NCI-H524 treated with DMSO at 0.1 percent for 48 hours (cell line): ENCODE data around the gene ZNF407.
"Not testable (repeated sequence)": the region's sequence is repeated elsewhere in the genome, so short reads cannot be mapped to it uniquely, and the experiment has no call there.

Source experiments
- DNase-seq: peaks from one replicate; lab custom pipeline; 2025; lab: John Stamatoyannopoulos, UW

Gene ZNF407

GRCh38 chr18:75101916-75102315 lies 504.2 kb downstream of the ZNF407 start:
- no peak for DNase-seq

DNA sequence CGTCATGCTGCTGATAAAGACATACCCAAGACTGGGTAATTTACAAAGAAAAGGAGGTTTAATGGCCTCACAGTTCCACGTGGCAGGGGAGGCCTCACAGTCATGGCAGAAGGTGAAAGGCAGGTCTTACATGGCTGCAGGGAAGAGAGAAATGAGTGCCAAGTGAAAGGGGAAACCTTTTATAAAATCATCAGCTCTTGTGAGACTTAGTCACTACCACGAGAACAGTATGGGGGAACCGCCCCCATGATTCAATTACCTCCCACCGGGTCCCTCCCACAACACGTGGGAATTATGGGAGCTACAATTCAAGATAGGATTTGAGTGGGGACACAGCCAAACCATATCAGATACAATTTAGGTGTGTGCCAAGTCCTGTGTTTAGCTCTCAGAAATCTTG lies 506.4 kb downstream of the ZNF407 start:
- DNase-seq = not testable (repeated sequence)

DNA sequence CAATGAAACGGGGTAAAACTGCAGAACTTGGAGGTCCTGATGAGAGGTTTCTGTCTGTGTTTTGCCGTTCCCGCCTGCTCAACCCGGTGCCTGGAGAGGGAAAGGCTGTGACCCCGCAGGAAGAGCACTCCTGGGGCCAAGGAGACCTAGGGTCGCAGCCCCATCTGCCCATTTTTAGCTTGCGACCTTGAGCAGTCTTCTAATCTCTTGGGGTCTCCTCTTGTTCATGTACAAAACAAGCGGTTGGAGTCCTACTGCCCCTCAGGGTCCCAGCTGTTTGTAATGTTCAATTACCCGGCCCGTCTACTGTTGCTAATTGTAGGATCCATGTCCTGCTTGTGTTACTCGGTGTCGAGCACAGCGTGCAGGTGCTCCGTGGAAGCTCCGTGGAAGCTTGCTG lies 506.8 kb downstream of the ZNF407 start:
- DNase-seq = no peak

DNA sequence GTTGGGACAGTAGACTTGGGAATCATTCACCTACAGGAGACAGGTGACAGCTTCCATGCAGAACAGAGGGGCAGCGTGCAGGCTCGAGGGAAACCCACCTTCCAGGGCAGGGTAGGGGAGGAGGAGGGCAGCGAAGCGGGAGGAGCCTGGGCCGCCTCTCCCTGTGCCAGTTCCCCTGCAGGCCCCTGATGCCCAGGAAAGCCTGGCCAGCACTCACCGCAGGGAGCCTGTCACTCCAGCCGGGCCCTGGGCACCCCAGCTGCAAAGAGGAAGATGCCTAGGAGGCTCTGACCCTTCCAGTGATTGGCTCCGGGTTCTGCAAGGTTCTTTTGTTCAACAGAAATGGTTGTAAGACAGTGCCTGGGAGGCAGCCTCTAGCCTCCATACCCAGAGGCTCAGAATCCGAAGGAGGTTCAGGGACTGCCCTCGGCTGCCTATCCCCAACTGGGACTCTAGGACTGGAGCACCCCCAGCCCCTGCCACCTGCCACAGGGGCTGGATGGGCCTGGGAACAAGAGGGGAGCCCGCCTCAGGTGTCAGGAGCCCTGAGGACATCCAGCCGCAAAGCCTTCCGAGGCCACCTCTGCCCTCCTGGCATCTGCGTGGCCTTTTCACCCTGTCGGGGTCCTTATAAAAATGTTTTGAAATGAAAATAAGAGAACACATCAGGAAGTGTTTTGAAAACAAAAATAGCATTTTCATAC lies 508.0 kb downstream of the ZNF407 start:
- no peak for DNase-seq

GRCh38 chr18:75106746-75107145 lies 509.1 kb downstream of the ZNF407 start:
- no peak for DNase-seq

DNA sequence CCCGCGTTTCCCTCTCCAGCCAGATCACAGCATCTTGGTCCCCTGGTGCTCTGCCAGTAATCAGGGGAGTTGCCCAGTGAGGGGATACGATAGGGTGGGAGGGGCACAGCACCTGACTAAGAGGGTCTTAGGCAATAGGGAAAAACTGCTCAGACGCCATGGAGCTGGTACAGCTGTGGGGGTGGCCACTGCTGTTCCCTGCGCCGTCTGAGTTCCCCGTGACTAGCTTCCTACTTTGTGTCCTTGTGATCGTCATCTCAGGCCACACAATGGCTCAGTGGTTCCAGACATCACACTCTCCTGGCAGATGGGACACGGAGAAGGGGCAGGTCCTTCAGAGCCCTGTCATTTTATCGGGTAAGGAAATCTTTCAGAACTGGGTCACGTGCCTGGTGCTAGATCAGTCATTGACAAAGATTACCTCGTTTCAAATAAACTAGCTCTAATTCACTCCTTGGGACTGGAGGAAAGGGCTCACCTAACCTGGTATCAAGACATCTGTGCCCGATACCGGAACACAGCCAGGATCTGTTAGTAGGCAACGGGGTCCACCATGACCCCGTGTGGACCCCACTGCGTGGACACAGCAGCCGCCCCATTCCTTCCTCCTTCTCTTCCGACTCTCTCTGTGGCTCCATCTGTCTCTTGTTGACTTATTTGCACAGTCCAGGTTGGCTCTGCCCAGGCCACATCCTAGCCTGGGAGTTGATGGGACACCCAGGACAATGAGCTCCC lies 509.7 kb downstream of the ZNF407 start:
- DNase-seq = no peak

DNA sequence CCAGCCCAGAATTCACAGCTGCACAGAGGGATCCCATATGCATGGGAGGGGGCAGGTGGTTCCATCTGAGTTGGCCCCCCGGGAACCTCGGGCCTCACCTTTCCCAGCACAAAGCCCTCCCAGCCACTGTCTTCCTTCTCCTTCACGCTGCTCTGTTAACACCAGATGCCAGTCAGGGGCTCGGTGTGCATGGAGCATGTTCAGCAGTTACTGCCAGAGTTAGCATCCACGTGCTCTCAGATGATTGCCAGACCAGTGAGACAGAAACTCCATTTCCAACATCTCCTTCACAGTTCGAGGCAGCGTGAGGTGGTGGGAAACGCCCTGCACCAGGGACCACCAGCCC lies 510.2 kb downstream of the ZNF407 start:
- DNase-seq = no peak

- DNase-seq = no peak
These were observed 511.1 kb downstream of the ZNF407 start for GRCh38 chr18:75108579-75109318.

GRCh38 chr18:75109319-75109691 lies 511.6 kb downstream of the ZNF407 start:
- no peak for DNase-seq

GRCh38 chr18:75109819-75110218 lies 512.1 kb downstream of the ZNF407 start:
- no peak for DNase-seq

- no peak for DNase-seq
These were observed 512.6 kb downstream of the ZNF407 start for GRCh38 chr18:75110311-75110710.

- no peak for DNase-seq
These were observed 513.3 kb downstream of the ZNF407 start for GRCh38 chr18:75110846-75111415.

DNA sequence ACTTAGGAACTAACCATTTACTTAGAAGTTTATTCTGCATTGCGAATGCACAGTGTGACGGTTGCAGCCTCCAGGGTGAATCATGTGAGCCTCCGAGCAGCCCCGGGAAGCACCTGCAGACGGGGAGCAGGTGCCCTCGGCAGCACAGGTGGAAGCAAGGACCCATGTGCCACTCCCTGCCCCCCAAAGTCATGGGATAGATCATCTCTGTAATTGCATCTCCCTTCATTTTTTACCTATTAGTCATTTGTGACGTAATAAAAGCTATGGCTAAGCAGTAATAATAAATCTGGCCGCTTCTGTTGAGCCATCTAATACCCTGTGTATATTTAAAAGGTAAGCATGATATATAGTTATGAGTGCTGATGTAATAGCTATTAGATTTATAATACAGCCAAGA lies 514.1 kb downstream of the ZNF407 start:
- DNase-seq = no peak

- DNase-seq = no peak
These were observed 514.8 kb downstream of the ZNF407 start for GRCh38 chr18:75112186-75113096.

DNA sequence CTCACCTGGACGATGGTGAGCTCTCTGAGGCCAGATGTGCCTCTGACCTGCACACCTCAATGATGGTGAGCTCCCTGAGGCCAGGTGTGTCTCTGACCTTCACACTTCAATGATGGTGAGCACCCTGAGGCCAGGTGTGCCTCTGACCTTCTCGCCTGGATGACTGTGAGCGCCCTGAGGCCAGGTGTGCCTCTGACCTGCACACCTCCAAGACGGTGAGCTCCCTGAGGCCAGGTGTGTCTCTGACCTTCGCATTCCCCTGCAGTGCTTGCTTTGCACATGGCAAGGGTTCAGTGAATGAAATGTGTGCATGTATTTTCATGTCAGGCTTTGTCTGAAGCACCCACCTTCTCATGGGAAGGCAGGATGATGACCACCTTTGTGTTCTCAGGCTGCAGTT lies 515.8 kb downstream of the ZNF407 start:
- DNase-seq = no peak

GRCh38 chr18:75114231-75114764 lies 516.6 kb downstream of the ZNF407 start:
- no peak for DNase-seq
